DND-41 (cell line): ENCODE results near the gene STK4.

Experiments
- CTCF ChIP-seq: IDR thresholded peaks from 2 replicates; pipeline ENCODE4 v1.5.1; 2012; ENCODE audit warnings: borderline replicate concordance, low read length, moderate library complexity, mild to moderate bottlenecking; ENCODE audit not compliant: poor library complexity, severe bottlenecking; ENCODE audit errors: extremely low read depth
- EZH2 ChIP-seq: IDR thresholded peaks from 3 replicates; pipeline ENCODE4 v1.6.1; 2012; ENCODE audit warnings: borderline replicate concordance, low read depth, mild to moderate bottlenecking, moderate library complexity, low read length, inconsistent platforms; ENCODE audit not compliant: severe bottlenecking

DNA sequence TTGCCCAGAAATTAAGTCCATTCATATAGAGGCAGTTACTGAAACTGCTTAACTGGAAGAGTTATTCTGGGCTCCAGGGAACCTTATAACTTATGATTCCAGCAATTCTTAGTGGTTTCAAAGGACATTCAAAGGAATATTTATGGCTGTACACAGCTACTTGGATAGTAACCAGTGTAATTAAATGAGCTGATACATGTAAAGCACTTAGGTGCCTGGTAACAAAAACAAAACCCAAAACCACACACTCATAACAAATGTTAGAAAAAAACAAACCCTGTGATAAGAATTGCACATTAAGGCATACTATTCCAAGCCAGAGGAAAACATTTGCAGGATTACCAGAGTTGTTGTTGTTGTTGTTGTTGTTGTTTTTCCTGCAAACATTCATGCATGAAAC is 51.5 kb downstream of the STK4 start:
- TF ChIP-seq CTCF: no peak
- TF ChIP-seq EZH2: no peak
